PC-9 (cell line): Measurements from ENCODE around the gene CDCA7L. TPM values are rescaled to one million over a fixed set of nuclear protein-coding genes. Genes with fewer than 3 reads are reported as not detected.
"Not testable (repeated sequence)": the region's sequence is repeated elsewhere in the genome, so short reads cannot be mapped to it uniquely, and the experiment has no call there.

Source experiments
- BruUV-seq: library from RNA; stranded (reverse); fragments of 400-500 nt; replicated peaks from 2 replicates; lab custom pipeline; 2021; lab: Mats Ljungman, UMichigan
- CTCF ChIA-PET: fragments of 300-600 bp; sonication (Branson Sonifier 250); formaldehyde crosslinking; loops from one replicate; lab custom pipeline; 2022; ENCODE audit warnings: antibody characterized with exemption; lab: Charles Lee
- POLR2A ChIA-PET: fragments of 300-600 bp; sonication (Branson Sonifier 250); formaldehyde crosslinking; loops from one replicate; lab custom pipeline; 2022; ENCODE audit warnings: antibody characterized with exemption; ENCODE audit not compliant: unreplicated experiment; lab: Charles Lee
- DNase-seq, 2 experiments: peaks; one replicate each; pipeline versions ENCODE4 v3.0.0 to v3.0.0-alpha.2; 2015 to 2022; ENCODE audit warnings: mixed read lengths in 1 of 2
- H2AFZ ChIP-seq: fragments of 200-600 bp; sonication (generic); 2 replicates; pipeline ENCODE4 v1.8.1; 2017; ENCODE audit warnings: antibody characterized with exemption
- H3F3A ChIP-seq: fragments of 200-600 bp; sonication (generic); 2 replicates; pipeline ENCODE4 v1.8.1; 2017; ENCODE audit warnings: antibody characterized with exemption, mild to moderate bottlenecking, low read depth; ENCODE audit not compliant: insufficient read depth
- H3K27ac ChIP-seq: fragments of 200-600 bp; sonication (generic); 2 replicates; pipeline ENCODE4 v1.6.1; 2016; ENCODE audit warnings: mixed run types
- H3K27me3 ChIP-seq: fragments of 200-600 bp; sonication (generic); 2 replicates; pipeline ENCODE4 v1.6.1; 2016; ENCODE audit warnings: low read depth, mixed run types; ENCODE audit not compliant: insufficient read depth
- H3K36me3 ChIP-seq: fragments of 200-600 bp; sonication (generic); 2 replicates; pipeline ENCODE4 v1.6.1; 2016; ENCODE audit warnings: low read depth, mixed run types
- H3K4me1 ChIP-seq: fragments of 200-600 bp; sonication (generic); replicated peaks from 2 replicates; pipeline ENCODE4 v1.6.1; 2016; ENCODE audit warnings: mixed run types; ENCODE audit not compliant: insufficient read depth
- H3K4me2 ChIP-seq: fragments of 200-600 bp; sonication (generic); 2 replicates; pipeline ENCODE4 v1.6.1; 2017; ENCODE audit warnings: mixed run types
- H3K4me3 ChIP-seq: fragments of 200-600 bp; sonication (generic); 2 replicates; pipeline ENCODE4 v1.6.1; 2016; ENCODE audit warnings: mixed run types
- H3K79me2 ChIP-seq: fragments of 200-600 bp; sonication (generic); 2 replicates; pipeline ENCODE4 v1.6.1; 2017; ENCODE audit warnings: low read depth, mixed run types
- H3K9me2 ChIP-seq: fragments of 200-600 bp; sonication (generic); 2 replicates; pipeline ENCODE4 v1.8.1; 2017; ENCODE audit warnings: mild to moderate bottlenecking; ENCODE audit not compliant: insufficient read depth
- H3K9me3 ChIP-seq: fragments of 200-600 bp; sonication (generic); 2 replicates; pipeline ENCODE4 v1.8.1; 2016; ENCODE audit warnings: low read depth; ENCODE audit not compliant: insufficient read depth
- H4K20me1 ChIP-seq: fragments of 200-600 bp; sonication (generic); 2 replicates; pipeline ENCODE4 v1.8.1; 2017; ENCODE audit not compliant: insufficient read depth
- CTCF ChIP-seq: fragments of 200-600 bp; sonication (generic); conservative IDR thresholded peaks from 2 replicates; pipeline ENCODE4 v1.6.1; 2017; ENCODE audit warnings: mixed run types, antibody characterized with exemption, mild to moderate bottlenecking, moderate library complexity
- EZH2 ChIP-seq: fragments of 200-600 bp; sonication (generic); IDR thresholded peaks from 2 replicates; pipeline ENCODE4 v1.8.0; 2017; ENCODE audit warnings: antibody characterized with exemption, low read depth
- intact Hi-C: fragments of 100-400 bp; cut with micrococcal nuclease; formaldehyde crosslinking; loops from one replicate; pipeline ENCODE4 v1.10.0; 2022; ENCODE audit not compliant: unreplicated experiment
- total RNA-seq: library from RNA; stranded (reverse); gene quantifications from 2 replicates; pipeline ENCODE4 v1.2.3, GENCODE V29; 2021

CDCA7L gene
- total RNA-seq, 1 experiment from 2014 or later = 243 TPM

GRCh38 chr7:21867226-21867625, 78.5 kb downstream of the CDCA7L start:
- Histone ChIP-seq H4K20me1 (no peaks in the 10 kb centered on the region), H3K4me1 (0 out of 2 replicates have a peak, but pooled peaks cover 11% of the 10 kb centered on the region), H3F3A (no peaks in the 10 kb centered on the region), H3K27me3 (no peaks in the 10 kb centered on the region), H3K9me2 (no peaks in the 10 kb centered on the region), H3K4me3 (no peak overlapping the region), H3K79me2 (no peaks in the 10 kb centered on the region), H3K9me3 (no peaks in the 10 kb centered on the region), H3K4me2 (no peak overlapping the region), H3K36me3 (no peaks in the 10 kb centered on the region), H2AFZ (no peak overlapping the region), H3K27ac (no peak overlapping the region)
- POLR2A ChIA-PET = no interaction called here
- no peak for TF ChIP-seq EZH2
- no peak for TF ChIP-seq CTCF
- no peak for DNase-seq
- intact Hi-C loops = no loop called here
- CTCF ChIA-PET = no interaction called here
- BruUV-seq = no TSS peak

GRCh38 chr7:21866731-21867130, 79.0 kb downstream of the CDCA7L start:
- CTCF ChIA-PET = no interaction called here
- no TSS peak for BruUV-seq
- no peaks in the 10 kb centered on the region for H3K79me2 ChIP-seq

GRCh38 chr7:21865631-21866204, 80.0 kb downstream of the CDCA7L start:
- CTCF ChIA-PET, POLR2A ChIA-PET: not testable (repeated sequence)
- peak overlapping the region; percentile 10; the same call in 1 of the 2 replicates for H3K4me2 ChIP-seq

More at GRCh38 chr7:21866731-21867130, 79.0 kb downstream of the CDCA7L start:
- no peak overlapping the region for H3K27ac ChIP-seq
- no peaks in the 10 kb centered on the region for H4K20me1 ChIP-seq
- POLR2A ChIA-PET = no interaction called here
- H3K27me3 ChIP-seq = no peaks in the 10 kb centered on the region
- H3K36me3 ChIP-seq = no peaks in the 10 kb centered on the region
- H3K4me1 ChIP-seq = 0 out of 2 replicates have a peak, but pooled peaks cover 11% of the 10 kb centered on the region
- intact Hi-C loops = no loop called here
- H3K4me3 ChIP-seq = no peak overlapping the region
- no peak for DNase-seq
- H3K9me3 ChIP-seq = no peaks in the 10 kb centered on the region
- TF ChIP-seq EZH2 (no peak), CTCF (no peak)
- H3K9me2 ChIP-seq = no peaks in the 10 kb centered on the region
- H2AFZ ChIP-seq = no peak overlapping the region
- H3F3A ChIP-seq = no peaks in the 10 kb centered on the region
- no peak overlapping the region for H3K4me2 ChIP-seq

GRCh38 chr7:21851559-21851967, 94.1 kb downstream of the CDCA7L start:
- ChIA-PET CTCF (no interaction called here), POLR2A (no interaction called here)
- intact Hi-C loops = no loop called here
- no peak for DNase-seq
- Histone ChIP-seq H3K9me2 (no peaks in the 10 kb centered on the region), H4K20me1 (no peaks in the 10 kb centered on the region), H3F3A (no peaks in the 10 kb centered on the region), H3K79me2 (no peaks in the 10 kb centered on the region), H3K9me3 (peaks cover 5% of the 10 kb centered on the region; the same call in 1 of the 2 replicates), H3K27ac (no peak overlapping the region), H3K27me3 (no peaks in the 10 kb centered on the region), H3K4me2 (no peak overlapping the region), H2AFZ (no peak overlapping the region), H3K36me3 (no peaks in the 10 kb centered on the region), H3K4me3 (no peak overlapping the region), H3K4me1 (no peaks in the 10 kb centered on the region)
- TF ChIP-seq CTCF (no peak), EZH2 (no peak)
- BruUV-seq = no TSS peak

More at GRCh38 chr7:21865631-21866204, 80.0 kb downstream of the CDCA7L start:
- DNase-seq = peak; percentile 9 to 58
- H3K9me2 ChIP-seq, H3K27ac ChIP-seq, H3F3A ChIP-seq, H3K79me2 ChIP-seq, H4K20me1 ChIP-seq, H3K9me3 ChIP-seq, H3K27me3 ChIP-seq, H2AFZ ChIP-seq, H3K4me3 ChIP-seq, BruUV-seq, intact Hi-C loops, H3K36me3 ChIP-seq: not testable (repeated sequence)
- H3K4me1 ChIP-seq = 0 out of 2 replicates have a peak, but pooled peaks cover 11% of the 10 kb centered on the region
